HEK293T (cell line): ENCODE results near the gene LIPA.

Source experiments
- FOXK2 ChIP-seq: fragments of 450-650 bp; IDR thresholded peaks from 2 replicates; pipeline ENCODE4 v1.6.1; 2016; ENCODE audit warnings: mild to moderate bottlenecking
- SUZ12 ChIP-seq: fragments of 450-650 bp; IDR thresholded peaks from 2 replicates; pipeline ENCODE4 v1.6.1; 2016; ENCODE audit warnings: mild to moderate bottlenecking
- ZNF384 ChIP-seq: fragments of 450-650 bp; IDR thresholded peaks from 2 replicates; pipeline ENCODE4 v1.6.1; 2016
- TF ChIP-seq, protein P1 (sequence below): fragments of 450-650 bp; IDR thresholded peaks from 2 replicates; pipeline ENCODE4 v1.6.1; 2016

DNA sequence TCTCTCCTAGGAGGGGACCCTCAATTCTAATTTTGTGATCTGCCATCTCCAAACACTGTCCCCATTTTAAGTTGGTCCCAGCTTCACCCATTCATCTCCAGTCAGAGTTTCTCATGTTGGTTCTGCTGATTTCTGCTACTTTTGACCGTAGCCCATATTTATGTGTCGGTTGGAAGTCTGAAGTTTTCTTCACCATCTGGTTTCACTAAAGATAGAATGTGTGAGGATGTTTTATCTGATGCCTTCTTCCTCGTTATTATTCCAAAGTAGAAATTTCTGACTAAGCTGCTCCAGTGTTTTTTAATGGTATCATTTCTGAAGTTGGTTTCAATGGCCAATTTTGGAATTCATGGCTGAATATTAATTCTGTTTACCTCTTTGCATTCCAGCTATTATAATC is 28.9 kb upstream of the LIPA start:
- TF ChIP-seq, protein P1, sequence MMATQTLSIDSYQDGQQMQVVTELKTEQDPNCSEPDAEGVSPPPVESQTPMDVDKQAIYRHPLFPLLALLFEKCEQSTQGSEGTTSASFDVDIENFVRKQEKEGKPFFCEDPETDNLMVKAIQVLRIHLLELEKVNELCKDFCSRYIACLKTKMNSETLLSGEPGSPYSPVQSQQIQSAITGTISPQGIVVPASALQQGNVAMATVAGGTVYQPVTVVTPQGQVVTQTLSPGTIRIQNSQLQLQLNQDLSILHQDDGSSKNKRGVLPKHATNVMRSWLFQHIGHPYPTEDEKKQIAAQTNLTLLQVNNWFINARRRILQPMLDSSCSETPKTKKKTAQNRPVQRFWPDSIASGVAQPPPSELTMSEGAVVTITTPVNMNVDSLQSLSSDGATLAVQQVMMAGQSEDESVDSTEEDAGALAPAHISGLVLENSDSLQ, result no peak
- no peak for TF ChIP-seq SUZ12
- TF ChIP-seq ZNF384, result no peak
- TF ChIP-seq FOXK2, result no peak
